ENCODE data around the gene SLCO1C1.

GRCh38 chr12:20646239-20646827, 48.8 kb upstream of the SLCO1C1 start:
- TF ChIP-seq CTCF (IDR thresholded peaks at IDR 0.05) (peak; percentile 88), ZFX (IDR thresholded peaks at IDR 0.05; ENCODE audit: borderline replicate concordance) (no peak)
